Keratinocyte (primary cell): ENCODE measurements around the gene SSUH2. TPM values are rescaled to one million over a fixed set of nuclear protein-coding genes. Genes with fewer than 3 reads are reported as not detected.

Experiments used
- DNase-seq: peaks from one replicate; pipeline ENCODE4 v3.0.0-alpha.2; 2011; ENCODE audit warnings: low read depth, missing footprints, low spot score
- FAIRE-seq: peaks from 2 replicates; lab custom pipeline; 2011; peaks lifted over from hg19 to GRCh38; lab: Jason Lieb, UNC
- H2AFZ ChIP-seq: 2 replicates; pipeline ENCODE4 v1.6.0; 2012; ENCODE audit warnings: low read length, control low read depth, inconsistent platforms; ENCODE audit not compliant: control insufficient read depth
- H3K27ac ChIP-seq: 2 replicates; pipeline ENCODE4 v1.5.1; 2011; ENCODE audit warnings: low read length; ENCODE audit not compliant: control insufficient read depth, insufficient read depth
- H3K27me3 ChIP-seq: 3 replicates; pipeline ENCODE4 v1.6.0; 2011; ENCODE audit warnings: low read length; ENCODE audit not compliant: control insufficient read depth, insufficient read depth; ENCODE audit errors: extremely low read depth
- H3K36me3 ChIP-seq, 2 experiments: 2 replicates in 1 of 2; 3 replicates in 1 of 2; pipeline ENCODE4 v1.5.1; 2011; ENCODE audit warnings: low read length in 2 of 2, mild to moderate bottlenecking in 1 of 2; ENCODE audit not compliant: control insufficient read depth in 2 of 2, insufficient read depth in 2 of 2; ENCODE audit errors: extremely low read depth in 1 of 2
- H3K4me1 ChIP-seq: 3 replicates; pipeline ENCODE4 v1.5.1; 2011; ENCODE audit warnings: low read length; ENCODE audit not compliant: control insufficient read depth, insufficient read depth; ENCODE audit errors: extremely low read depth
- H3K4me2 ChIP-seq: 3 replicates; pipeline ENCODE4 v1.6.0; 2011; ENCODE audit warnings: low read depth, low read length; ENCODE audit not compliant: control insufficient read depth, insufficient read depth; ENCODE audit errors: extremely low read depth
- H3K4me3 ChIP-seq, 3 experiments: fragments of 200-600 bp in 1 of 3; sonication (generic) in 1 of 3; 2 replicates in 2 of 3; 3 replicates in 1 of 3; pipeline ENCODE4 v1.5.1; 2011 to 2016; ENCODE audit warnings: low read length in 3 of 3, mild to moderate bottlenecking in 3 of 3, control low read depth in 2 of 3, inconsistent platforms in 1 of 3, low read depth in 1 of 3, mixed read lengths in 1 of 3, mixed run types in 1 of 3, moderate library complexity in 1 of 3; ENCODE audit not compliant: control insufficient read depth in 2 of 3, insufficient read depth in 2 of 3; ENCODE audit errors: extremely low read depth in 1 of 3
- H3K79me2 ChIP-seq: 2 replicates; pipeline ENCODE4 v1.6.0; 2012; ENCODE audit warnings: low read length; ENCODE audit not compliant: control insufficient read depth, insufficient read depth
- H3K9ac ChIP-seq: 3 replicates; pipeline ENCODE4 v1.6.0; 2011; ENCODE audit warnings: low read length; ENCODE audit not compliant: control insufficient read depth, insufficient read depth; ENCODE audit errors: extremely low read depth
- H3K9me1 ChIP-seq: 3 replicates; pipeline ENCODE4 v1.6.0; 2011; ENCODE audit warnings: low read length; ENCODE audit not compliant: control insufficient read depth, insufficient read depth; ENCODE audit errors: extremely low read depth
- H3K9me3 ChIP-seq: 2 replicates; pipeline ENCODE4 v1.5.1; 2012; ENCODE audit warnings: low read depth, low read length; ENCODE audit not compliant: control insufficient read depth
- H4K20me1 ChIP-seq: 3 replicates; pipeline ENCODE4 v1.6.0; 2011; ENCODE audit warnings: low read length; ENCODE audit not compliant: control insufficient read depth, insufficient read depth; ENCODE audit errors: extremely low read depth
- EZH2 ChIP-seq: IDR thresholded peaks from one replicate; pipeline ENCODE4 v1.6.1; 2012; ENCODE audit warnings: inconsistent platforms, mild to moderate bottlenecking, low read length, moderate library complexity
- dilution Hi-C: fragments of 300-500 bp; cut with MboI; formaldehyde crosslinking; loops from one replicate; pipeline ENCODE4 v1.7.0; 2020; ENCODE audit warnings: low sequenced_read_pairs; ENCODE audit not compliant: extremely low pct_ligation_motif_present
- polyA plus RNA-seq, 5 experiments: library from polyadenylated mRNA; depleted of rRNA in 3 of 5; stranded (reverse) in 3 of 5; stranded (forward) in 1 of 5; unstranded in 1 of 5; fragments of >200 nt; gene quantifications; 1 replicate in 1 of 5; 2 replicates in 3 of 5; 3 replicates in 1 of 5; pipeline versions ENCODE4 v1.2.1 to v1.2.3, GENCODE V29; 2011 to 2012; ENCODE audit warnings: missing spikeins in 2 of 5, low read depth in 1 of 5, low replicate concordance in 1 of 5
- TF ChIP-seq, protein P1 (sequence below), 3 experiments: IDR thresholded peaks in 1 of 3; conservative IDR thresholded peaks in 1 of 3; optimal IDR thresholded peaks in 1 of 3; 2 replicates in 2 of 3; 3 replicates in 1 of 3; pipeline versions ENCODE3 to v1.5.1; 2011; ENCODE audit warnings: low read length in 3 of 3, mild to moderate bottlenecking in 3 of 3, moderate library complexity in 2 of 3, control low read depth in 1 of 3, inconsistent platforms in 1 of 3; ENCODE audit not compliant: insufficient read depth in 2 of 3; ENCODE audit errors: extremely low read depth in 1 of 3

Gene SSUH2
- polyA plus RNA-seq, 1 donor (not counting 4 experiments of a cell fraction or from before 2014, with no cell fraction given) = 0.09 TPM

DNA sequence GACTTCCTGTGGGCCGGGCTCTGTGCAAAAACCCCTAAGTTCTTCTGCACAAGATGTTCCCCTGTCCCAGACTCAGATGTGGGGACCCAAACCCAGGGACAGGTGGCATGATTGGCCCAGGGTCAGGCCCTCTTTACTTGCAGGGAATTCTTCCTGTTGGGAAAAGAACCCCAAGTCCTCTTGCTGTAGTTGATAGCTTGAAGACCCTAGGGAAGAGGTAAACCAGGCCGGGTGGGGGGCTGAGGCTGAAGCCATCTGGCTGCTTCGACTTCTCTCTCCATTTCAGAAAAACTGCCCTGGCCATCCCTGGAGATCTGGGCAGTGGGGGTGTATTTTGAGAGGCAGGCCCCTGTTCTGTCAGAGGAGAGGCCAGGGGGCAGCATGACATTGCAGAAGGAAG is 23.5 kb downstream of the SSUH2 start:
- DNase-seq (no peak), FAIRE-seq (no peak)
- H3K4me2 ChIP-seq = no peak overlapping the region
- TF ChIP-seq, protein P1, sequence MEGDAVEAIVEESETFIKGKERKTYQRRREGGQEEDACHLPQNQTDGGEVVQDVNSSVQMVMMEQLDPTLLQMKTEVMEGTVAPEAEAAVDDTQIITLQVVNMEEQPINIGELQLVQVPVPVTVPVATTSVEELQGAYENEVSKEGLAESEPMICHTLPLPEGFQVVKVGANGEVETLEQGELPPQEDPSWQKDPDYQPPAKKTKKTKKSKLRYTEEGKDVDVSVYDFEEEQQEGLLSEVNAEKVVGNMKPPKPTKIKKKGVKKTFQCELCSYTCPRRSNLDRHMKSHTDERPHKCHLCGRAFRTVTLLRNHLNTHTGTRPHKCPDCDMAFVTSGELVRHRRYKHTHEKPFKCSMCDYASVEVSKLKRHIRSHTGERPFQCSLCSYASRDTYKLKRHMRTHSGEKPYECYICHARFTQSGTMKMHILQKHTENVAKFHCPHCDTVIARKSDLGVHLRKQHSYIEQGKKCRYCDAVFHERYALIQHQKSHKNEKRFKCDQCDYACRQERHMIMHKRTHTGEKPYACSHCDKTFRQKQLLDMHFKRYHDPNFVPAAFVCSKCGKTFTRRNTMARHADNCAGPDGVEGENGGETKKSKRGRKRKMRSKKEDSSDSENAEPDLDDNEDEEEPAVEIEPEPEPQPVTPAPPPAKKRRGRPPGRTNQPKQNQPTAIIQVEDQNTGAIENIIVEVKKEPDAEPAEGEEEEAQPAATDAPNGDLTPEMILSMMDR (optimal IDR thresholded peaks at IDR 0.05 in 1 of 3, IDR thresholded peaks at IDR 0.05 in 1 of 3, conservative IDR thresholded peaks at IDR 0.05 in 1 of 3; ENCODE audit: extremely low read depth in 1 of 3, insufficient read depth in 2 of 3, low read length in 3 of 3) = no peak
- TF ChIP-seq EZH2 = no peak
- dilution Hi-C loops = no loop called here
- H3K4me3 ChIP-seq = no peak overlapping the region
- H3K79me2 ChIP-seq = no peaks in the 10 kb centered on the region
- no peak overlapping the region for H3K9ac ChIP-seq
- H3K9me3 ChIP-seq = no peaks in the 10 kb centered on the region
- H3K4me1 ChIP-seq = peaks cover 5% of the 10 kb centered on the region
- H3K36me3 ChIP-seq = no peaks in the 10 kb centered on the region
- H3K27ac ChIP-seq = no peak overlapping the region
- no peak overlapping the region for H2AFZ ChIP-seq
- H4K20me1 ChIP-seq = no peaks in the 10 kb centered on the region
- no peaks in the 10 kb centered on the region for H3K9me1 ChIP-seq
- peaks cover 3% of the 10 kb centered on the region for H3K27me3 ChIP-seq

DNA sequence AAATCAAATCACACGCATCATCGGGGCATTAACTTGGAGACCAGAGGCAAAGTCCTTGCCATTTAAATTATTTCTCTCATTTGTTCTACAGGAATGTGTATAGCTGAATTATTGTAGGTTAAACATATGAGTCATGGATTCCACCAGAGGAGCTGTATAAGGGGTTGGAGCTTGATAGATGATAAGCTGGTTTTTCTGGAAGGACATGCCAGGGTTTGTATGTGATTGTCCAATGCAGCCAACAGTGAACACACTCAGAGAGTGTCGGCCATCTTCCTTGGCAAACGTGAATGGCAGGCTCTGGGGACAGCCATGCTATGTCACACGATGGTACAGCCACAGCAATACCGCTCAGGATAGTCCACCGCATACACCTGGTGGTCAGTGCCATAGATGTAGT is 25.1 kb downstream of the SSUH2 start:
- no peak overlapping the region for H3K4me3 ChIP-seq
- peak; percentile 64 for FAIRE-seq
- H3K9ac ChIP-seq = no peak overlapping the region
- no peak overlapping the region for H3K27ac ChIP-seq
- no peaks in the 10 kb centered on the region for H3K9me3 ChIP-seq
- no peaks in the 10 kb centered on the region for H3K36me3 ChIP-seq
- H3K27me3 ChIP-seq = peaks cover 3% of the 10 kb centered on the region
- no peak overlapping the region for H3K4me2 ChIP-seq
- peak overlapping the region; percentile 11 for H2AFZ ChIP-seq
- H3K4me1 ChIP-seq = peaks cover 5% of the 10 kb centered on the region
- H3K9me1 ChIP-seq = no peaks in the 10 kb centered on the region
- H4K20me1 ChIP-seq = no peaks in the 10 kb centered on the region
- dilution Hi-C loops = no loop called here
- no peak for DNase-seq
- H3K79me2 ChIP-seq = no peaks in the 10 kb centered on the region
- TF ChIP-seq, protein P1 (optimal IDR thresholded peaks at IDR 0.05 in 1 of 3, IDR thresholded peaks at IDR 0.05 in 1 of 3, conservative IDR thresholded peaks at IDR 0.05 in 1 of 3; ENCODE audit: extremely low read depth in 1 of 3, insufficient read depth in 2 of 3, low read length in 3 of 3) = no peak
- no peak for TF ChIP-seq EZH2
